ENCODE measurements around the gene OSBPL10. TPM values are rescaled to one million over a fixed set of nuclear protein-coding genes. Genes with fewer than 3 reads are reported as not detected.

The OSBPL10 gene
- polyA plus RNA-seq, 2 of the 4 experiments (the other 2 are of a cell fraction) = 9.2 to 17.0 TPM

DNA sequence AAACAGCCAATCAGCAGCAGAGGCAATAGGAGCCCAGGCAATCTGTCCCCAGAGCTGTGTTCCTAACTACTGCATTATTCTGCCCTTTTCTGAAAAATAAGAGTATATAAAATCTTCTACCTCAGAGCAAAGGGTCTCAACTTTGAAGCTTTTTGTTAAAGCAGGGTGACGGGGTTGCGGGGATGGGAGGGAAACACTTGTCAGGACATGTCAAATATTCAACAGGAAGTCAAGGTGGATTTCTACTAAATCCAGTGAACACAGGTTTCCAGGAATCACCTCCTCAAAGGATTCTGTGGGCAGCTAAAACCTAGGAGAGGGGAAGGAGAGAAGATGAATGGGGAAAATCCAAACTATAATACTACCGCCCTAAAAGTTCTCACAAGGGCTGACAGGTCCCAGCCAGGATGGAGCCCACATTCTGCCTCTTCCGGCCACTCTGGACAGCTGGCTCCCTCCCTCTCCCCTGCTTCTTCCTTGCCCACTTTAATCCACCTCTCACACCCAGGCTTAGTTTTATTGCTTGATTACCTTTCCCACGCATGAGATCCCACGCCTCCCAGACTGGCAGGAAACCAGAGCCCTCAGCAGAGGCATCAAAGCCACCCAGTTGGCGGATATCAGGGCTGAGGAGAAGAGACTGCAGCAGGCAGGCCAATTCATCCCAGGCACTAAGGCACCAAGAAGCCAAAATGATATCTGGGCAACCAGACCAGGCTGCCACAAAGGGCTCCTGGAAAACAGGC lies 77.2 kb downstream of the OSBPL10 start:
- 92% methylated on average over 7 of the region's 7 CpGs for WGBS (ENCODE audit: missing lambda C conversion rate)
- ATAC-seq = peak in 1 of 2 experiments; percentile 19; a peak in 1 of 6 replicates
- Histone ChIP-seq H3K4me2 (no peak overlapping the region), H3K9me3 (no peaks in the 10 kb centered on the region), H3K4me3 (no peak overlapping the region), H3K4me1 (peaks cover 21% of the 10 kb centered on the region), H3K27ac (peak overlapping the region in 1 of 2 experiments; percentile 18; a peak in 1 of 6 replicates)
- FAIRE-seq = no peak
- DNase-seq (ENCODE audit: low read depth in 1 of 2, low spot score in 1 of 2) = no peak
- TF ChIP-seq CHD2 (IDR thresholded peaks at IDR 0.05; ENCODE audit: low read length, partially characterized antibody) = no peak
- TF ChIP-seq FOXS1 (CRISPR knock-in tag; IDR thresholded peaks at IDR 0.05) = no peak
- TF ChIP-seq POLR2AphosphoS2 (conservative IDR thresholded peaks at IDR 0.05; ENCODE audit: low read length) = no peak
- no peak for TF ChIP-seq RNF2 (IDR thresholded peaks at IDR 0.05; ENCODE audit: borderline replicate concordance, low read depth)
- TF ChIP-seq SREBF2 (IDR thresholded peaks at IDR 0.05) = no peak
- TF ChIP-seq EP300 (IDR thresholded peaks at IDR 0.05) = no peak
- TF ChIP-seq MAFK (IDR thresholded peaks at IDR 0.05; ENCODE audit: partially characterized antibody) = no peak
- TF ChIP-seq KDM1A (IDR thresholded peaks at IDR 0.05; ENCODE audit: low read depth) = no peak
- TF ChIP-seq CBX8 (IDR thresholded peaks at IDR 0.05) = no peak
- TF ChIP-seq PHF8 (IDR thresholded peaks at IDR 0.05; ENCODE audit: borderline replicate concordance, low read depth) = no peak
- no peak for TF ChIP-seq ZSCAN20 (CRISPR knock-in tag; IDR thresholded peaks at IDR 0.05)
- TF ChIP-seq ZFP36 (IDR thresholded peaks at IDR 0.05; ENCODE audit: borderline replicate concordance, partially characterized antibody) = no peak
- TF ChIP-seq CEBPB (IDR thresholded peaks at IDR 0.05) = no peak
- TF ChIP-seq JUN (IDR thresholded peaks at IDR 0.05) = no peak
- no peak for TF ChIP-seq MYC (IDR thresholded peaks at IDR 0.05; ENCODE audit: borderline replicate concordance, low read length)
- TF ChIP-seq, protein P1, sequence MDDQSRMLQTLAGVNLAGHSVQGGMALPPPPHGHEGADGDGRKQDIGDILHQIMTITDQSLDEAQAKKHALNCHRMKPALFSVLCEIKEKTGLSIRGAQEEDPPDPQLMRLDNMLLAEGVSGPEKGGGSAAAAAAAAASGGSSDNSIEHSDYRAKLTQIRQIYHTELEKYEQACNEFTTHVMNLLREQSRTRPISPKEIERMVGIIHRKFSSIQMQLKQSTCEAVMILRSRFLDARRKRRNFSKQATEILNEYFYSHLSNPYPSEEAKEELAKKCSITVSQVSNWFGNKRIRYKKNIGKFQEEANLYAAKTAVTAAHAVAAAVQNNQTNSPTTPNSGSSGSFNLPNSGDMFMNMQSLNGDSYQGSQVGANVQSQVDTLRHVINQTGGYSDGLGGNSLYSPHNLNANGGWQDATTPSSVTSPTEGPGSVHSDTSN (IDR thresholded peaks at IDR 0.05) = no peak
- TF ChIP-seq RCOR1 (IDR thresholded peaks at IDR 0.05; ENCODE audit: low read depth, low read length) = no peak
- no peak for TF ChIP-seq RFX5 (IDR thresholded peaks at IDR 0.05)
- CTCF ChIA-PET = interaction anchor here (0.6 kb wide), 1 partner anchor 30 kb away, joined by 5 read pairs; no protein-coding TSS in a partner anchor
- POLR2A ChIA-PET = no interaction called here

DNA sequence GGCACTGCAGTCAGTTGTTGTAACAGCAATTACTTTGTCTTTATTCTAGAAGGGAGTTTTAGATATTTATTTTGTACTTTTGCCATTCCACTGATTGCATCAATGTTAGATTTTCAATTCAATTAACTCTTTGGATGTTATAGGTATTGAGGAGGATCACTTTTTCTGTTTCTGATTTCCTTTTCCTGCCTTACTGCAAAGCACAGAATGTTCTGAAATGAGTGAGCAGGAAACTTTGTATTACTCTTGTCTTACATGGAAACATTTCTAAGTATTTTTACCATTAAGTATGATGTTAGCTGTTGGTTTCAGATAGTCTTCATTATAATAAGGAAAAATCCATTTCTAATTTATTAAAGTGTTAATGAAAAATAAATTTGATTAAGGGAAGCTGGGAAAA lies 80.5 kb downstream of the OSBPL10 start:
- Histone ChIP-seq H3K4me2 (no peak overlapping the region), H3K27ac (no peak overlapping the region; a peak in 1 of 6 replicates), H3K4me1 (peaks cover 6% of the 10 kb centered on the region; the same call in 2 of the 3 replicates), H3K9me3 (no peaks in the 10 kb centered on the region), H3K4me3 (no peak overlapping the region)
- ATAC-seq = no peak
- POLR2A ChIA-PET = no interaction called here
- no peak for FAIRE-seq
- no peak for DNase-seq (ENCODE audit: low read depth in 1 of 2, low spot score in 1 of 2)
- CTCF ChIA-PET = no interaction called here
- TF ChIP-seq CBX8 (IDR thresholded peaks at IDR 0.05) (no peak), CEBPB (IDR thresholded peaks at IDR 0.05) (no peak), GATA3 (IDR thresholded peaks at IDR 0.05; ENCODE audit: borderline replicate concordance) (no peak), ESRRA (IDR thresholded peaks at IDR 0.05; ENCODE audit: borderline replicate concordance, low read length) (no peak), RCOR1 (IDR thresholded peaks at IDR 0.05; ENCODE audit: low read depth, low read length) (no peak), RFX5 (IDR thresholded peaks at IDR 0.05) (no peak)

DNA sequence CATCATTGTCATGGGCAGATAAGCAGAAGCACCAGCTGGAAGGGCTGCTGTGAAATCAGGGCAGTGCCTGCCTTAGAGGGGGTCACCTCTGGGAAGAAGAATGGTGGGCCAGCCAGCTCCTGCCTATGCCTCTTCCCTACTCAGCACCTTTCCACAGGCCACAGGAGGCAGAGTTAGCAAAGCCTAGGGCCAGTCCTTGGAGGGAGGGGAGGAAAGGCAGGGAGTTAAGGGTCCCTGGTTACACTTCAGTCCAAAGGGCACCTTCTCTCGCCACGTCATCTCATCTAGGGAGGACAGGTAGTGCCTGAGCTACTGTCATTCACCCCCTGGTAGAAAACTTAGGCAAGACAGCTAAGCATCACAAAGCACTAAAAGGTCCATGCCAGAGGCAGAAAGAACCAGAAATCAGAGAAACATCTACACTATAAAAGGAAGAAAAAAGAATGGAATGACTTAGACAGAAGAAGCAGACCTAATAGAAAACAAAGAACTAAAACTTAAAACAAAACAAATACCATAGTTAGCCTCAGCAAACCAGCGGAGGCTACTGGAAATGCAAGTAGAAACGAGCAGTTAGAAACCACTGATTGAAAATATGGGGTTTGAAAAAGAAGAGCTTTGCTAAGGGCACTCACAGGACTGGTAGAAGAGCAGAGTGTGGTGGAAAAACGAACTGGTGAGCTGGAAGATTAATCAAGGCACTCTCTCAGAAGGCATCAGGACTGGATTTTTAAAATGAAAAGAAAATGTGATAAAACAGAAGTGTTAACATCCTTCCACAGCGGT lies 84.2 kb downstream of the OSBPL10 start:
- CTCF ChIA-PET = interaction anchor here (1.0 to 1.5 kb wide), 3 partner anchors 19 to 50 kb away, joined by 3 to 5 read pairs (median 3); no protein-coding TSS in a partner anchor
- DNase-seq (ENCODE audit: low read depth in 1 of 2, low spot score in 1 of 2) (no peak), FAIRE-seq (no peak), ATAC-seq (peak in 1 of 2 experiments; percentile 61; a peak in 4 of 6 replicates)
- TF ChIP-seq BHLHE40 (IDR thresholded peaks at IDR 0.05; ENCODE audit: low read depth, low read length) = no peak
- no peak for TF ChIP-seq JUNB (IDR thresholded peaks at IDR 0.05)
- TF ChIP-seq SMC3 (IDR thresholded peaks at IDR 0.05) = no peak
- TF ChIP-seq EHF (CRISPR knock-in tag; IDR thresholded peaks at IDR 0.05) = no peak
- no peak for TF ChIP-seq HEYL (CRISPR knock-in tag; IDR thresholded peaks at IDR 0.05)
- TF ChIP-seq, protein P2, sequence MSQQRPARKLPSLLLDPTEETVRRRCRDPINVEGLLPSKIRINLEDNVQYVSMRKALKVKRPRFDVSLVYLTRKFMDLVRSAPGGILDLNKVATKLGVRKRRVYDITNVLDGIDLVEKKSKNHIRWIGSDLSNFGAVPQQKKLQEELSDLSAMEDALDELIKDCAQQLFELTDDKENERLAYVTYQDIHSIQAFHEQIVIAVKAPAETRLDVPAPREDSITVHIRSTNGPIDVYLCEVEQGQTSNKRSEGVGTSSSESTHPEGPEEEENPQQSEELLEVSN (IDR thresholded peaks at IDR 0.05; ENCODE audit: borderline replicate concordance, low read depth) = no peak
- TF ChIP-seq HOXA7 (CRISPR knock-in tag; IDR thresholded peaks at IDR 0.05) = no peak
- no peak for TF ChIP-seq MYC (IDR thresholded peaks at IDR 0.05; ENCODE audit: borderline replicate concordance, low read length)
- TF ChIP-seq RCOR1 (IDR thresholded peaks at IDR 0.05; ENCODE audit: low read depth, low read length) = no peak
- no peaks in the 10 kb centered on the region for H3K9me3 ChIP-seq
- H3K4me1 ChIP-seq = peaks cover 6% of the 10 kb centered on the region; the same call in 1 of the 3 replicates
- no peak overlapping the region for H3K4me3 ChIP-seq
- H3K27ac ChIP-seq = no peak overlapping the region
- POLR2A ChIA-PET = no interaction called here
- WGBS (ENCODE audit: missing lambda C conversion rate) = 76% methylated on average over 6 of the region's 6 CpGs
- H3K4me2 ChIP-seq = no peak overlapping the region

Data from A549 (cell line).